GM08714 (cell line): ENCODE measurements around the gene CIDEB.

Source experiments
- H3K4me3 ChIP-seq: fragments of 200-500 bp; sonication (Bioruptor generic); 2 replicates; pipeline ENCODE4 v1.5.1; 2014; ENCODE audit warnings: mild to moderate bottlenecking, low read length, inconsistent platforms
- ZNF274 ChIP-seq: IDR thresholded peaks from 2 replicates; pipeline ENCODE4 v1.6.1; 2012; ENCODE audit warnings: mild to moderate bottlenecking, low read depth, low read length

The CIDEB gene

DNA sequence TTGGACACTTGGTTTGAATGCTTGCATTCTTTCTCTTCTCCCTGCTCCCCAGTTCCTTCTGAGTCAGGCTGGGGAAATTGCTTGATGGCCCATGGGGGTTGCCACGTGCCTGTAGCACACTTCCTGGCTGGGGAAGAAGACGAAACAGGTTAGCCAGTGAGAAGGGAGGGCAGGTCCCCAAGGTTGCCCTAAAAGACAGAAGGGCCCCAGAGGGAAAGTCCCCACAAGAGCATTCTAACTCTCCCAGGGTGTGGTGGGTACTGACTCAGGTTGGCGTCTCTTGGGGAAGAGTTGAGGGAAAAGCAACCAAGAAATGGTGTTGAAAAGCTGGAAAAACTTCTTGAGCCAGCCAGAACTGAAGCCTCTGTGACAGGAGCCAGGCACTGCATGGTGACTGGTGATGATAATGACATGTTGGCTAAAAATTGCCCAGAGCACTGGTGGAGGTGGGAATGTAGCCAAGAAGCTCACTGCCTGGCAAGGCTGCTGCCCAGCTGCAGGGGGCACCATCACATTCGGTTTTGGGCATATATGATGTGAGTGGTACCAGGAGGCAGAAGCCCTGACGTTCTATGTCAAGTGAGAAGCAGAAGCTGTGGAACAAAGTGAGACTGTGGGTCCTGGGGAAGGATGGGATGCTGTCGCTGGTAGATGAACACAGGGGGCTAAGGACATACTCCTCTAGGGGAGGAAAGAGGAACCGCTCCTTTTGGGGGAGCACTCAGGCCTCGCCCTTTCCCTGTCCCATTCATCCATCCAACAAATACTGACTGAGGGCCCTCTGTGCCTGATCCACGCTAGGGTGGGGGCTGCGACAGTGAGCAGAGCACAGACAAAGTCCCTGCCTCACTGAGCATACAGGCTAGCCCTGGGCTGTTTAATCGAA, 28.2 kb downstream of the CIDEB start:
- TF ChIP-seq ZNF274 = no peak
- no peak overlapping the region for H3K4me3 ChIP-seq

DNA sequence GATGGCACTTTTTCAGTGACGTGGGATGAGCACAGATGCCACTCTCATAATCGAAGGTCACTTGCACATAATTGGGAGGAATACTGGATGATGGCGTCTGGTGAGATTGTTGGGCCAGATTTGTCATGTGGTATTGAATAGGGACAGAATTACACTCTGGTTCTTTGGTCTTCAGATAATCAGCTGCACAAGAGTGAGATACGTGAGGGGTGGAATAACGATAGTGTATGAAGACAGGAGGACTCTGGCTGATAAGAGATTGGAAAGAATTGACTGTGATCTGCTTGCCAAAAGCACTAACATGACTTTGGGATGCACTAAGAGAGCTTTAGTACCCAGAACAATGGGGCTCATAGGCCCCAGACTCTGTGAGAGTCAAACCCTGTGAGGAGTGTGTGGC, 29.4 kb downstream of the CIDEB start:
- H3K4me3 ChIP-seq = no peak overlapping the region
- TF ChIP-seq ZNF274 = no peak

DNA sequence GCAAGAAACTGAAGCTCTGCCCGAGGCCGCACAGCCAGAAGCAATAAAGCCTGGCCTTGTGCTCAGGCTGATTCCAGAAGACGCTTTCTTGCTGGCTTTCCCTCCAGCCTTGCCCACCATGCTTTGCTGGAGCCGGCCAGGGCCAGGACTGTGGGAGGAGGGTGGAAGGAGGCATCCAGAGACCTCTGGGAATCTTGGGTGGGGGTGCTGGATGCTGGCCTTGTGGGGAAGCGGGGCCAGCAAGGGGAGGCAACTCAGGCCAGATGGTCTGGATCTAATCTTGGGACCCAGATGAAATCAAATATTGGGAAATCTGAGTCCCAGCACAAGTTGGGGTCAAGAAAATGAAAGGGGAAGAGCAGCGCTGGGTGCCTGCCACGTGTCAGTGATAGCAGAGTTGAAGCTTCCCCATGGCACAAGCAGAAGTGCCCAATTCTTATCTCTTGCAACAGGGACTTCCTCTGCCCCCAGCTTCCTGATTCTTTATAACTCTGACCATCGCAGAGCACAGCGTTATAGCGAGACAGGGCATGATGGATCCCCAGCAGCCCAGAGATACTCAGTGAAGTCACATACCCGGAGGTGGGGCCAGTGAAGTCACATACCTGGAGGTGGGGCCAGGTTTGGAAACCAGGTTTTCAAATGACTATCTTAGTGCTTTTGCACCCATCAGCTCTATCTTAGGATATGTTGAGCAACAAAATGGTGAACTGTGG, 30.0 kb downstream of the CIDEB start:
- no peak overlapping the region for H3K4me3 ChIP-seq
- no peak for TF ChIP-seq ZNF274

DNA sequence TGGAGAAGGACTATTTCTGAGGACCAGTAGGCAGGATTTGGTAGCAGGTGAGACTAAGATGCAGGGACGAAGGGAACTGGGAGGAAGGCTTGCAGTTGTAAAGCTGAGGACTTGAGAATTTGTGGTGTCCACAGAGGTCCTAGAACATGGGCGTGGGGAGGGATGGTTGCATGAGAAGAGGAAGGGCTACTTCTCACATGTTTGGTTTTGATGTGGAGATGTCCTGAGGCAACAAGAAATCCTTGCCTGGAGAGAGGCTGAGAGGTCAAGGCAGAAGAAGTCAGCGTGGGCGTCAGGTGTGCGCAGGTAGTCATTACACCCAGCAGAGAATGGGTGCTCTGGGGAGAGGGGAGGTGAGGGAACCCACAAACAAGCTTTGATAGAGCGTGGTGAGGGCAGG, 30.7 kb downstream of the CIDEB start:
- no peak overlapping the region for H3K4me3 ChIP-seq
- TF ChIP-seq ZNF274 = no peak

DNA sequence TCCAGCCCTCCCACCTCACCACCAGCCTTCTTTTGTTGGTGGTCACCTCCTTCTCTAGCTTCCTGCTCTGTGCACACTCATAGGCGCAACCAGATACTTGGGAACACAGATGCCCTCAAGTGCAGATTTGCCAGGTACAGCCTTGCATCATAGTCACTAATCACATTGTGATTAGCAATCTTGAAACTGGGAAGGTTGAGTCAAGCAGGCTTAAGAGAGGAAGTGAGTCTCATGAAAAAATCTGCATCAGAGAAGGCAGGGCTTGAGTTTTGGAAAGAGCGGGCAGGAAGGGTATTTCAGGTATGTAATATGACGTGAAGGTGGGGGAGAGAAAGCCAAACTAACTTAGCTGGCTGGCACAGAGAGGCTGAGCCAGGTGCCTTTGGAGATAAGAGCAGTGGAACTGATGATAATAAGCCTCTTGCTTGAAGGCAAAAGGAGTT, 33.7 kb downstream of the CIDEB start:
- no peak for TF ChIP-seq ZNF274
- peak overlapping the region; percentile 5; the same call in 1 of the 2 replicates for H3K4me3 ChIP-seq

DNA sequence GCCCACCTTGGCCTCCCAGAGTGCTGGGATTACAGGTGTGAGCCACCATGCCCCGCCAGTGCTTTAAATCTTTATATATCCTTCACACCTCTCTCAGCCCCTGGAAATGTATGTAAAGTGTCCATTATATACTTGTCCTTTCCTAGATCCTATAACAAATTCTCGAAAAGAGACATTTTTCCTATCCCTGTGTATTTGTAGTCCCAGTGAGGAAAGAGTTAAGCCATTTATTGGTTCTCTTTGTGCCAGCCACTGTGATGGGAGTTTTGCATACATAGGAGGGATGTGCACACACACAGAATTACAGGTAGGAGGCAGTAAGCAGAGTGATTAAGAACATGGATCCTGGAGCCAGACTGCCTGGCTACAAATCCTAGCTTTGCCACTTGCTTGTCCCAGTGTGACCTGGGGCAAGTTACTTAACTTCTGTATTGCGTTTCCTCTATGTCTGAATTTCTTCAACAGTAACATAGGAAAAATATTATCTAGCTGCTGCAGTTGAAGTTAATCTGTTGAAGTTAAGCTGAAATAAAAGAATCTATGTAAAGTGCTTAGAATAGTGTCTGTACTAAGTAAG, 34.3 kb downstream of the CIDEB start:
- no peak for TF ChIP-seq ZNF274
- no peak overlapping the region for H3K4me3 ChIP-seq

DNA sequence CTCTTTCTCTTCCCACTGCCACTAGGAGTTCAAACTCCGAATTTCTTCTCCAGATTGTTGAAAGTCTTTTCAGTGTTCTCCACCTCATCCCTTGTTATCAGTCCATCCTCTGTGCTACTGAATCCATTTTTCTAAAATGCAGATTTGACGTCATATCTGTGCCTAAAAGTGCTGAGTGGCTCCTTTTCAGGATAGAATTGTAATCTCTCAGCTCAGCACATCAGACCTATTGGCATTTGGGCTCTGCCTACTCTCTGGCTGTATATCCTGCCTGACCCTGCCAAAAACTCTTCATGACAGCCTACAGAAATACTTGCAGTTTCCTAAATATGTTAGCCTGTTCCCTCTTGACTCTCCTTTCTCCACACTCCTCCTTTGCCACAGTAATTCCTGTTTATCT, 35.3 kb downstream of the CIDEB start:
- no peak for TF ChIP-seq ZNF274
- H3K4me3 ChIP-seq = no peak overlapping the region

DNA sequence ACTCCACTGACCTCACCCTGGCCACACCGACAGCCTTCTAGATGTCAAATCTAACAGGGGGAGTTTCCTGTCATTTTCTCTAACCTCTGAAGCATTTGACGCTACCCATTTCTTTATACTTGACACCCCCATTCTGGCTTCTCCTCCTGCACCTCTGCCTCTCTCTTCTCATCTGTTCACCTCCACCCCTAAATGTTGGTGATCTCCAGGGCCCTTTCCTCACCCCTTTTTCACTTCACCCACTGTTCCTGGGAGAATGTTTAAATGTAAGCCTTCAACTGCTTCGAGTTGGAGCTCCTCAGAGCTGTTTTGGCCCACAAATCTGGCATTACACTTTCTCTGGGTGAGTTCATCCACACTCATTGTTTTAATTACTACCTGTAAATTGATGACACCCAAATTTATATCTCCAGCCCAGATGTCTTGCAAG, 35.9 kb downstream of the CIDEB start:
- H3K4me3 ChIP-seq = peak overlapping the region; percentile 79; the same call in 1 of the 2 replicates
- TF ChIP-seq ZNF274 = no peak

DNA sequence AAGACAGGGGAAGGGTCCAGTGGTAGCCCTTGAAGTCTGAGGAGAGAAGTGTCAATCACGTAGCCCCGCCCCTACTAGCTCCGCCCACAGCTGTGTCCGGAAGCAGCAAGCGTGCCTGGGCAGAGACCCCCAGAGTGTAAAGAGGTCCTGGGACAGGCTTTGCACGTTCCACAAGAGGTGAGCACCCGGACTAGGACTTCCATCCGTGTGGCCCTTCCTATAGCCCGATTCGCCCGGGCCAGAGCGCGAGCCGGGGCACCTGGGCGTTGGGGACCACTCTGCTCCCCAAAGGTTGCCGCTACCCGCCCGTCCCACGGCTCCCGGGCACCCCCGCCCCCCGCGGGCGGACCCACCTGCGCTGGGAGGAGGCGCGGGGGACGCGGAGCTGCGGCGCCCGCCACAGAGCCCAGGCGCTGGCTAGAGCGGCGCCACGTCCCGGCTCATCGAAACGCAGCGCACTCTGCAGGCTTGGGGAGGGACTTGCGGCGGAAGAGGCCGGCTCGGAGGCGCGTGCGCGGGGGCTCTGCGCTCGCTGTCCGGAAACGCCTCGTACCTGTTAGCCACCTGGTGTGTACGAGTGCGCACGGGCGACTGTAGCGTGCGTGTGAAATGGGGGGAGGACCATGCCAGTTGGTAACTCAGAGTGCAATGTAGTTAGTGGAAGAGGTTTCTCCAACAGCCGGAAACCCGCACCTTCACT, 36.5 kb downstream of the CIDEB start, which contains the start of gene RABGGTA:
Gene RABGGTA, minus strand, starts transcription at position 464 of the 700 bp plus-strand sequence. CDS start 482 bp downstream, outside the sequence.
- TF ChIP-seq ZNF274 = no peak
- H3K4me3 ChIP-seq = peak within 1 kb of the TSS; percentile 79

DNA sequence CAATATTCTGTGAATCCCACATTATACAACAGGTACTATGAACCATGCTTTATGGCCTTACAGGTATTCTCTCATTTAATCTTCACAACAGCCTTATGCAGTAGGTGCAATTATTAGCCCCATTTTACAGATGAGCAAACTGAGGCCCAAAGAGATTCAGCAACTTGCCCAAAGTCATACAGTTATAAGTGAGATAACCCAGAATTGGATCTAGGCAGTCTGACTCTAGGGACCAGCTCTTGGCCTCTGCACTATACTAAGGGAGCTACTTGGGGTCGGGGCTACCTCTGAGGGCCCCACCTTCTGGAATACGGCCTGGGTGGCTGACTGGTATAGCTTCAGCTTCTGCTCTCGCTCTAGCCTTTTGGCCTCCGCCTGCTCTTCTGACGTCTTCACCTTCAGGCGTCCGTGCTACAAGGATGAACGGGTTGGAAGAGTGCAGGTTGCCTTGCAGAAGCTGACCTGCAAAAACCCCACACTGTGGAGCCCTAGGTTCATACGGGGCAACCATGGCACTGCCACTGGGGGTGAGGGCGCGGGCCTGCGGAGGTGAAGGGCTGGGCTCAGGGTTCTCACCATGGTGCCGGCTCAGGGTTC, 37.1 kb downstream of the CIDEB start:
- no peak for TF ChIP-seq ZNF274
- peak overlapping the region; percentile 79 for H3K4me3 ChIP-seq

DNA sequence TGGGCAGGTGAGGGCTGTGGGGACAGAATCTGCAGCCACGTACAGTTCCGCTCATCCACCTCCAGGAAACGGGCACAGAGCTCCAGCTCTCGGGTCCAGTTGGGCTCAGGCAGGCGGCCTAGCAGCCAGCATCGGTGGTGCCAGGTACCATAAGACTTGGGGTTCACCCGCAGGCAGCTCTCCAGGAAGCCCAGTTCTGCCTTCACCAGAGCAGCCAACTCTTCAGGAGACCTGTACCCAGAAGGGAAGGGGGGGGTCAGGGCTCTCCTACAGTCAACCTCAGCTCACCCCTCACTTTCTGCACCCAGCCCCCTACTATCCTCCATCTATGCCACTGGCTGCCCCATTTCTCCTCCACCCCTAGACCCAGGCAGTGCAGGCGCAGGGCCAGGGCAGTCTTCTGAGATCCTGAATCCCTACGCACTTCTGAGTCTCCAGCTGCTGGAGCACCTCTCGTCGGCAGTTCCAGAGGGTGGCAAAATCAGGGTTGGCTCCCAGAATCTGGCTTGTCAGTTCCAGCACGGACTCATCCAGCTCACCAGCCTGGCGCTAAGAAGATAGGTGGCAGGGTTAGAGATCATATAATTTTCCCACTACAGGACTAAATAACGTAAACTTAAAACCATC, 37.8 kb downstream of the CIDEB start:
- TF ChIP-seq ZNF274 = no peak
- no peak overlapping the region for H3K4me3 ChIP-seq

DNA sequence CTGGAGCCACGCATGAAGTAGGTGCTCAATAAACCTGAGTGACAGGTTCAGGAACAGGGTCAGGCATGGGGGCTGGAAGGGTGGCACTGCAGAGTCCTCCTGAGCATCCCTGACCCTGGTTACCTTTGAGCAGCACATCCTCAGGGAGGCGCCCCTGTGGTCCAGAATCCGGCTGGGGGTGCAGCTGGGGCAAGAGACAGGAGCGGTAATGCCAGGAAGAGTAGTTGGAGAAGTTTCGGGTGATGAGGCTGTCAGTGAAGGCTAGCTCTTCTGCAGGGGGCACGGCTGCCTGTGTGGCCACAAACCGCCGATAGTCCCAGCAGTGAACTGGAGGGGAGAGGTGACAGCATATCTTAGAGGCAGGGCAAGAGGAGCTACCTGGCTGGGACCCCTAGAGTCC, 38.4 kb downstream of the CIDEB start:
- no peak for TF ChIP-seq ZNF274
- H3K4me3 ChIP-seq = no peak overlapping the region

DNA sequence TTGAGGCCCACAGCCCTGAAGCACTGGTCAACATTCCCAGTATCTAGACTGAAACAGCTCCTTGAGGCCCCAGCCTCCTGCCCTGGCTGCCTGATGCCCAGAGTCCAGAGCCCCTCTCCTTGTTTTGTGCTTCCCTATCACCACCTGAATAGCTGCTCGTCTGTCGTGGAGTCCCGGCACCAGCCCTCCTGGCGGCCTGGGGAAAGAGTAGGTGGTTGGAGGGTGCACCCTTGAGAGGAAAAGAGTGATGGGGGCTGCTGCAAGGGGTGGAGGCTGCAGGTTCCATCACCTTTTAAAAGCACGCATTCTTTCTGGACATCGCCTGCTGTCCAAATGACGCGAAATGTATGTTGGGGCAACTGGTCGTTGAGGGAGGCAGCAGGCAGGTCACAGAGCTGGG, 39.6 kb downstream of the CIDEB start:
- no peak overlapping the region for H3K4me3 ChIP-seq
- TF ChIP-seq ZNF274 = no peak

DNA sequence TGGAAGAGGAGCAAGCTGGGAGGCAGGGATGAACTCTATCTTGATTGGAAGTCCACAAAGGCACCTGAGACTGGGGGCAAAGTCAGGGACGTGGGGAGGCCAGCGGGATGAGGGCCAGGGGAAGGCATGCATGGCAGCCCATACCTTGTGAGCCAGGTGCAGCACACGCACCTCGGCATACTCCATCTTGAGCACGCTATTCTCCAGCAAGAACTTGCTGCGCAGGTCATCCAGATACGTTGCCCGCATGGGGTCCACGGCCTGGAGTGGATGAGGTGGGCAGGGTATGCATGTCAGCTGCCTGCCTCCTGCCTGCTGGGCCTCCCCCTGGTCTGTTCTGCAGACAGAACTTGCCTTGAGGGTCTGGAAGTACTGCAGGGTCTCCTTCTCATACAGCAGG, 40.3 kb downstream of the CIDEB start:
- no peak for TF ChIP-seq ZNF274
- H3K4me3 ChIP-seq = no peak overlapping the region
